HepG2 (cell line): Measurements from ENCODE around the gene RNF4. TPM values are rescaled to one million over a fixed set of nuclear protein-coding genes. Genes with fewer than 3 reads are reported as not detected.

Source experiments
- CEBPG ChIP-seq: IDR thresholded peaks from 2 replicates; pipeline ENCODE4 v1.6.1; 2016
- EHMT2 ChIP-seq: fragments of 200-600 bp; sonication (generic); IDR thresholded peaks from 2 replicates; pipeline ENCODE4 v1.7.0; 2017; ENCODE audit warnings: antibody characterized with exemption, low read depth, low read length, borderline replicate concordance
- FOXJ3 ChIP-seq: sonication (generic); formaldehyde crosslinking; IDR thresholded peaks from 2 replicates; pipeline ENCODE4 v1.4.0; 2020; ENCODE audit warnings: missing genetic modification reagents, mild to moderate bottlenecking, borderline replicate concordance
- GATA4 ChIP-seq: sonication (generic); IDR thresholded peaks from 2 replicates; pipeline ENCODE4 v1.6.1; 2016; ENCODE audit warnings: antibody characterized with exemption, low read depth, borderline replicate concordance
- ISL2 ChIP-seq: sonication (generic); formaldehyde crosslinking; IDR thresholded peaks from 2 replicates; pipeline ENCODE4 v1.5.0; 2020; ENCODE audit warnings: missing genetic modification reagents
- JARID2 ChIP-seq: sonication (generic); formaldehyde crosslinking; IDR thresholded peaks from 2 replicates; pipeline ENCODE4 v1.8.1; 2023; ENCODE audit warnings: missing genetic modification reagents, inconsistent platforms; ENCODE audit not compliant: insufficient replicate concordance
- MBD4 ChIP-seq: IDR thresholded peaks from 2 replicates; pipeline ENCODE4 v1.6.1; 2012; ENCODE audit warnings: low read length, inconsistent platforms, borderline replicate concordance
- ONECUT2 ChIP-seq: sonication (generic); formaldehyde crosslinking; IDR thresholded peaks from 2 replicates; pipeline ENCODE4 v1.4.0; 2020; ENCODE audit warnings: missing genetic modification reagents
- RBM22 ChIP-seq: fragments of 200-400 bp; formaldehyde crosslinking; optimal IDR thresholded peaks from 2 replicates; pipeline ENCODE3; 2017; ENCODE audit warnings: mild to moderate bottlenecking, low read length, moderate library complexity
- RORA ChIP-seq: sonication (generic); formaldehyde crosslinking; IDR thresholded peaks from 2 replicates; pipeline ENCODE4 v1.5.0; 2020; ENCODE audit warnings: mild to moderate bottlenecking, missing genetic modification reagents, moderate library complexity
- SMYD3 ChIP-seq: sonication (generic); formaldehyde crosslinking; IDR thresholded peaks from 2 replicates; pipeline ENCODE4 v1.8.1; 2023; ENCODE audit warnings: mild to moderate bottlenecking, missing genetic modification reagents
- THYN1 ChIP-seq: sonication (generic); formaldehyde crosslinking; IDR thresholded peaks from 2 replicates; pipeline ENCODE4 v1.8.1; 2023; ENCODE audit warnings: low read depth, mild to moderate bottlenecking, moderate library complexity, missing genetic modification reagents, borderline replicate concordance
- USF2 ChIP-seq, 2 experiments: sonication (generic) in 1 of 2; formaldehyde crosslinking in 1 of 2; IDR thresholded peaks; 2 replicates each; pipeline versions ENCODE4 v1.5.1 to v1.6.1; 2011 to 2020; ENCODE audit warnings: borderline replicate concordance in 1 of 2, low read depth in 1 of 2, low read length in 1 of 2, mild to moderate bottlenecking in 1 of 2, missing genetic modification reagents in 1 of 2, moderate library complexity in 1 of 2
- ZBTB14 ChIP-seq: sonication (generic); formaldehyde crosslinking; IDR thresholded peaks from 2 replicates; pipeline ENCODE4 v1.4.0; 2020; ENCODE audit warnings: missing genetic modification reagents
- ZBTB7B ChIP-seq: sonication (generic); formaldehyde crosslinking; IDR thresholded peaks from 2 replicates; pipeline ENCODE4 v1.4.0; 2020; ENCODE audit warnings: missing genetic modification reagents
- ZKSCAN5 ChIP-seq: sonication (generic); formaldehyde crosslinking; IDR thresholded peaks from 2 replicates; pipeline ENCODE4 v1.5.1; 2020; ENCODE audit warnings: mild to moderate bottlenecking, missing genetic modification reagents
- ZMYM2 ChIP-seq: sonication (generic); formaldehyde crosslinking; IDR thresholded peaks from 2 replicates; pipeline ENCODE4 v1.8.0; 2022; ENCODE audit warnings: mild to moderate bottlenecking, missing genetic modification reagents
- ZNF280D ChIP-seq: sonication (generic); formaldehyde crosslinking; IDR thresholded peaks from 2 replicates; pipeline ENCODE4 v1.5.1; 2020; ENCODE audit warnings: mild to moderate bottlenecking, missing genetic modification reagents
- ZNF501 ChIP-seq: sonication (generic); formaldehyde crosslinking; IDR thresholded peaks from 2 replicates; pipeline ENCODE4 v1.5.1; 2020; ENCODE audit warnings: mild to moderate bottlenecking, moderate library complexity, missing genetic modification reagents
- ZNF580 ChIP-seq: IDR thresholded peaks from 2 replicates; pipeline ENCODE4 v1.6.1; 2016; ENCODE audit warnings: low read depth, borderline replicate concordance
- ZNF652 ChIP-seq: IDR thresholded peaks from 2 replicates; pipeline ENCODE4 v1.6.1; 2016; ENCODE audit warnings: low read depth, borderline replicate concordance
- ZNF724P ChIP-seq: sonication (generic); formaldehyde crosslinking; IDR thresholded peaks from 2 replicates; pipeline ENCODE4 v1.8.0; 2022; ENCODE audit warnings: missing genetic modification reagents, borderline replicate concordance
- ZNF761 ChIP-seq: sonication (generic); formaldehyde crosslinking; conservative IDR thresholded peaks from 2 replicates; pipeline ENCODE4 v1.4.0; 2020; ENCODE audit warnings: mild to moderate bottlenecking, missing genetic modification reagents
- ZNF772 ChIP-seq: sonication (generic); formaldehyde crosslinking; IDR thresholded peaks from 2 replicates; pipeline ENCODE4 v1.5.0; 2020; ENCODE audit warnings: mild to moderate bottlenecking, missing genetic modification reagents
- polyA plus RNA-seq, 8 experiments: library from polyadenylated mRNA; depleted of rRNA in 3 of 8; stranded (reverse) in 7 of 8; unstranded in 1 of 8; fragments of >200 nt; fragmentation: Illumina TruSeq in 4 of 8; extraction: Trizol in 4 of 8; gene quantifications; 2 replicates each; pipeline versions ENCODE4 v1.2.1 to v1.2.3, GENCODE V29; 2011 to 2016; ENCODE audit warnings: low read depth in 4 of 8, missing spikeins in 1 of 8, mixed read lengths in 1 of 8; ENCODE audit not compliant: insufficient read depth in 1 of 8
- total RNA-seq, 5 experiments: library from RNA; depleted of rRNA; stranded (reverse); fragments of >200 nt; fragmentation: Illumina TruSeq; extraction: Trizol; gene quantifications; 2 replicates each; pipeline ENCODE4 v1.2.3, GENCODE V29; 2016; ENCODE audit warnings: low read depth in 1 of 5

The RNF4 gene
- total and polyA plus RNA-seq, 2 of the 13 experiments (the other 11 are each of a cell fraction or from before 2014, with no cell fraction given), result 38.1 to 45.1 TPM

GRCh38 chr4:2441393-2442174 is 27.3 kb upstream of the RNF4 start (continued):
- no peak for TF ChIP-seq USF2 (IDR thresholded peaks at IDR 0.05; ENCODE audit: low read depth, low read length)
- TF ChIP-seq USF2 (CRISPR knock-in tag; IDR thresholded peaks at IDR 0.05; ENCODE audit: borderline replicate concordance), result no peak
- TF ChIP-seq ZNF772 (CRISPR knock-in tag), result peak; percentile 54; the same call in 1 of the 2 replicates
- no peak for TF ChIP-seq SMYD3 (CRISPR knock-in tag)
- TF ChIP-seq MBD4, result no peak
- TF ChIP-seq ZNF280D, result peak; percentile 56; the same call in 1 of the 2 replicates
- no peak for TF ChIP-seq GATA4
- TF ChIP-seq FOXJ3 (CRISPR knock-in tag), result no peak
- TF ChIP-seq ZNF724P, result no peak
- no peak for TF ChIP-seq RORA (CRISPR knock-in tag)
- TF ChIP-seq ONECUT2 (CRISPR knock-in tag), result no peak
- TF ChIP-seq ZBTB7B (CRISPR knock-in tag), result peak; percentile 92; the same call in 1 of the 2 replicates
- no peak for TF ChIP-seq ZMYM2 (CRISPR knock-in tag)
- TF ChIP-seq ISL2 (CRISPR knock-in tag), result 0 out of 2 replicates have a peak, but pooled peaks have one; percentile 18
- no peak for TF ChIP-seq RBM22
- no peak for TF ChIP-seq JARID2
- no peak for TF ChIP-seq CEBPG (CRISPR knock-in tag)
- TF ChIP-seq ZNF652 (CRISPR knock-in tag), result no peak
- TF ChIP-seq ZBTB14 (CRISPR knock-in tag), result no peak
- TF ChIP-seq ZNF580 (CRISPR knock-in tag), result peak; percentile 42; the same call in 1 of the 2 replicates
- no peak for TF ChIP-seq EHMT2
- peak; percentile 70 for TF ChIP-seq ZNF501
- TF ChIP-seq ZNF761 (CRISPR knock-in tag), result no peak
- no peak for TF ChIP-seq THYN1 (CRISPR knock-in tag)
- TF ChIP-seq ZKSCAN5, result no peak
